Panc1 (cell line): Measurements from ENCODE around the gene GMPR2.

Experiments used
- CTCF ChIP-seq: fragments of 450-650 bp; IDR thresholded peaks from 2 replicates; pipeline ENCODE4 v1.5.1; 2017; ENCODE audit warnings: mild to moderate bottlenecking
- POLR2AphosphoS5 ChIP-seq: IDR thresholded peaks from 2 replicates; pipeline ENCODE4 v1.6.1; 2012; ENCODE audit warnings: mild to moderate bottlenecking, low read depth, low read length, moderate library complexity
- REST ChIP-seq, 2 experiments: IDR thresholded peaks; 2 replicates each; pipeline ENCODE4 v1.6.1; 2011 to 2012; ENCODE audit warnings: low read depth in 2 of 2, control low read depth in 1 of 2, low read length in 1 of 2, mild to moderate bottlenecking in 1 of 2, moderate library complexity in 1 of 2; ENCODE audit not compliant: insufficient read depth in 1 of 2
- SIN3A ChIP-seq: IDR thresholded peaks from 2 replicates; pipeline ENCODE4 v1.6.1; 2012; ENCODE audit warnings: low read depth, mild to moderate bottlenecking, low read length, moderate library complexity, borderline replicate concordance; ENCODE audit not compliant: insufficient read depth

DNA sequence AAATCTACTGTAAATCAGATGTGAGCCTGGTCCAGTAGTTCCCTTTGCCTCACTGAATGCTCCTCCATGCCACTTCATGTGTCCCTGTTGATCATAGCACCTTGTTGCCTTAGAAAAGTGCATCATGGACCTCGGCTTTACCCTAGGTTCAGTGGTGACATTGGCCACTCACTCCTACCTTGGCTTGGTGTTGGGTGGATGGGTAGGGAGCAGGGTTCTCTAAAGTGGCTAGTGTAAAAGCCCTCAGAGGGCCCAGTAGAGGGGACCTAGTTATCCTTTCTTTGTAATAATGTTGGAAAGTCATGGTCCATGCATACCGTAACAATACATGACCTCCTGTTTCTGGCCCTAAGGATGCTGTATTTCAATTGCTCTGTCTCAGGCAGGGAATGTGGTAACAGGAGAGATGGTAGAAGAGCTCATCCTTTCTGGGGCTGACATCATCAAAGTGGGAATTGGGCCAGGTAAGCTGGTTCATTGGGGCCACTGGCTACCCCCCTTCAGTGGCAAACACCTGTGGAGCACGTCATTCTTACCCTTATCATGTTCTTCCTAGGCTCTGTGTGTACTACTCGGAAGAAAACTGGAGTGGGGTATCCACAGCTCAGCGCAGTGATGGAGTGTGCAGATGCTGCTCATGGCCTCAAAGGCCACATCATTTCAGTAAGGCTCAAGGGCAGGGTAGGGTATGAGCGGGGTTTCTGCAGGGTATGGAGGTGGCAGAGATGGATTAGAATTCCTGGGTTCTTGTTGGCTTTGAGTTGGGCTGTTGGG lies 4.1 kb downstream of the GMPR2 start:
- TF ChIP-seq CTCF (no peak), REST (IDR thresholded peaks at IDR 0.05; ENCODE audit: insufficient read depth in 1 of 2, low read depth in 2 of 2, low read length in 1 of 2) (no peak), POLR2AphosphoS5 (no peak), SIN3A (no peak)
